Neural crest cell (in vitro differentiated cells): Measurements from ENCODE around the gene COL5A1. TPM values are rescaled to one million over a fixed set of nuclear protein-coding genes. Genes with fewer than 3 reads are reported as not detected.
A peak's percentile ranks its signal among the peaks of the same experiment; 100 is the strongest.

Experiments used
- DNase-seq: peaks from one replicate; pipeline ENCODE4 v3.0.0; 2021; ENCODE audit warnings: low read depth, mixed read lengths, low spot score
- H3K27ac Mint-ChIP-seq: one replicate; pipeline ENCODE4 v1.8.0; 2021; ENCODE audit warnings: mild to moderate bottlenecking, mixed read lengths; ENCODE audit not compliant: unreplicated experiment
- H3K27me3 Mint-ChIP-seq: 2 replicates; pipeline ENCODE4 v1.8.0; 2021; ENCODE audit warnings: low read depth, mild to moderate bottlenecking, mixed read lengths
- H3K36me3 Mint-ChIP-seq: 2 replicates; pipeline ENCODE4 v1.8.0; 2021; ENCODE audit warnings: low read depth, mild to moderate bottlenecking, mixed read lengths
- H3K4me1 Mint-ChIP-seq: 2 replicates; pipeline ENCODE4 v1.8.0; 2021; ENCODE audit warnings: mixed read lengths
- H3K4me3 Mint-ChIP-seq: one replicate; pipeline ENCODE4 v1.8.0; 2021; ENCODE audit warnings: mild to moderate bottlenecking, mixed read lengths
- H3K9me3 Mint-ChIP-seq: 2 replicates; pipeline ENCODE4 v1.8.0; 2021; ENCODE audit warnings: mixed read lengths
- CTCF ChIP-seq: fragments of 200-600 bp; sonication (generic); conservative IDR thresholded peaks from 2 replicates; pipeline ENCODE4 v1.5.0; 2021; ENCODE audit warnings: antibody characterized with exemption, mild to moderate bottlenecking
- total RNA-seq: library from RNA; stranded (reverse); gene quantifications from 2 replicates; pipeline ENCODE4 v1.2.1, GENCODE V29; 2021

Gene COL5A1
- total RNA-seq, 1 donor from 2014 or later, result 19.4 TPM

- Mint-ChIP-seq H3K4me3 (no peak overlapping the region), H3K36me3 (no peaks in the 10 kb centered on the region), H3K9me3 (no peaks in the 10 kb centered on the region), H3K27me3 (peaks cover 3% of the 10 kb centered on the region), H3K4me1 (peaks cover 5% of the 10 kb centered on the region), H3K27ac (no peak overlapping the region)
- TF ChIP-seq CTCF, result no peak
- no peak for DNase-seq
These were observed 140.1 kb downstream of the COL5A1 start for GRCh38 chr9:134781591-134782302.

- no peak for TF ChIP-seq CTCF
- no peak overlapping the region for H3K27ac Mint-ChIP-seq
- H3K4me3 Mint-ChIP-seq, result no peak overlapping the region
- H3K9me3 Mint-ChIP-seq, result no peaks in the 10 kb centered on the region
- peaks cover 5% of the 10 kb centered on the region for H3K4me1 Mint-ChIP-seq
- peaks cover 3% of the 10 kb centered on the region for H3K27me3 Mint-ChIP-seq
- no peaks in the 10 kb centered on the region for H3K36me3 Mint-ChIP-seq
- no peak for DNase-seq
These were observed 141.5 kb downstream of the COL5A1 start for GRCh38 chr9:134782921-134783698.

- no peaks in the 10 kb centered on the region for H3K9me3 Mint-ChIP-seq
- no peak for TF ChIP-seq CTCF
- no peak overlapping the region for H3K4me3 Mint-ChIP-seq
- H3K27ac Mint-ChIP-seq, result no peak overlapping the region
- peaks cover 3% of the 10 kb centered on the region for H3K27me3 Mint-ChIP-seq
- H3K36me3 Mint-ChIP-seq, result no peaks in the 10 kb centered on the region
- no peak for DNase-seq
- peaks cover 5% of the 10 kb centered on the region for H3K4me1 Mint-ChIP-seq
These were observed 142.1 kb downstream of the COL5A1 start for GRCh38 chr9:134783699-134784039.

- H3K4me3 Mint-ChIP-seq, result no peak overlapping the region
- H3K9me3 Mint-ChIP-seq, result no peaks in the 10 kb centered on the region
- DNase-seq, result peak; percentile 9
- peaks cover 3% of the 10 kb centered on the region for H3K27me3 Mint-ChIP-seq
- H3K4me1 Mint-ChIP-seq, result peaks cover 5% of the 10 kb centered on the region
- no peaks in the 10 kb centered on the region for H3K36me3 Mint-ChIP-seq
- no peak for TF ChIP-seq CTCF
- H3K27ac Mint-ChIP-seq, result no peak overlapping the region
These were observed 143.1 kb downstream of the COL5A1 start for GRCh38 chr9:134784577-134785305.

- no peak for DNase-seq
- H3K4me1 Mint-ChIP-seq, result peaks cover 5% of the 10 kb centered on the region
- TF ChIP-seq CTCF, result no peak
- peaks cover 3% of the 10 kb centered on the region for H3K27me3 Mint-ChIP-seq
- no peaks in the 10 kb centered on the region for H3K36me3 Mint-ChIP-seq
- H3K27ac Mint-ChIP-seq, result no peak overlapping the region
- H3K4me3 Mint-ChIP-seq, result no peak overlapping the region
- no peaks in the 10 kb centered on the region for H3K9me3 Mint-ChIP-seq
These were observed 143.9 kb downstream of the COL5A1 start for GRCh38 chr9:134785325-134786108.
